ENCODE measurements around the gene NRP2.

DNA sequence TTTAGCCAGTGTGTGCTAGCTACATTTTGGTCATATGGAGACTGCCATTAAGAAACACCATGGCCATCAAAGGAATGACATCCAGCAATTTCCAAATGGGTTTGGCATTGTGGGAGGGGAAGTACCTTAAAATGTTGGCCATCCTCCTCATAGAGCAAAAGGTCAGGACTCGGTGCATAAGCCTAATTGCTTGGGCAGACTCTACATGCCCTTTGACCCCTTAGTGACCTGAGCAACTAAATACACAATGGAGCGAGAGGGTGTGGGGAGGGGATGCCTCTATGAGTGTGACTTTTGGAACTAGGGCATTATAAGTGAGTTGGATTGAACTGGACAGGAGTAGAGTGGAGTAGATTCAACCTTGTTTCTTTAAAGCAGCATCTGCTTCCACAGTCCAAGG, 44.9 kb downstream of the NRP2 start:
- TF ChIP-seq, protein P1, sequence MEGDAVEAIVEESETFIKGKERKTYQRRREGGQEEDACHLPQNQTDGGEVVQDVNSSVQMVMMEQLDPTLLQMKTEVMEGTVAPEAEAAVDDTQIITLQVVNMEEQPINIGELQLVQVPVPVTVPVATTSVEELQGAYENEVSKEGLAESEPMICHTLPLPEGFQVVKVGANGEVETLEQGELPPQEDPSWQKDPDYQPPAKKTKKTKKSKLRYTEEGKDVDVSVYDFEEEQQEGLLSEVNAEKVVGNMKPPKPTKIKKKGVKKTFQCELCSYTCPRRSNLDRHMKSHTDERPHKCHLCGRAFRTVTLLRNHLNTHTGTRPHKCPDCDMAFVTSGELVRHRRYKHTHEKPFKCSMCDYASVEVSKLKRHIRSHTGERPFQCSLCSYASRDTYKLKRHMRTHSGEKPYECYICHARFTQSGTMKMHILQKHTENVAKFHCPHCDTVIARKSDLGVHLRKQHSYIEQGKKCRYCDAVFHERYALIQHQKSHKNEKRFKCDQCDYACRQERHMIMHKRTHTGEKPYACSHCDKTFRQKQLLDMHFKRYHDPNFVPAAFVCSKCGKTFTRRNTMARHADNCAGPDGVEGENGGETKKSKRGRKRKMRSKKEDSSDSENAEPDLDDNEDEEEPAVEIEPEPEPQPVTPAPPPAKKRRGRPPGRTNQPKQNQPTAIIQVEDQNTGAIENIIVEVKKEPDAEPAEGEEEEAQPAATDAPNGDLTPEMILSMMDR (IDR thresholded peaks at IDR 0.05 in 2 of 3, conservative IDR thresholded peaks at IDR 0.05 in 1 of 3; ENCODE audit: borderline replicate concordance in 1 of 3, insufficient read depth in 1 of 3, low read depth in 2 of 3, low read length in 2 of 3) = no peak
- no peak for TF ChIP-seq RAD21 (IDR thresholded peaks at IDR 0.05; ENCODE audit: low read depth)
- no peak for TF ChIP-seq SIN3A (IDR thresholded peaks at IDR 0.05; ENCODE audit: low read depth)
- no peak for TF ChIP-seq MAX (IDR thresholded peaks at IDR 0.05)
- no peak for TF ChIP-seq POLR2A (IDR thresholded peaks at IDR 0.05; ENCODE audit: borderline replicate concordance, extremely low read depth, insufficient read depth, insufficient read length)
- TF ChIP-seq POLR2AphosphoS5 (IDR thresholded peaks at IDR 0.05; ENCODE audit: low read depth, low read length) = no peak
- TF ChIP-seq EZH2 (IDR thresholded peaks at IDR 0.05) = no peak
- TF ChIP-seq YY1 (IDR thresholded peaks at IDR 0.05; ENCODE audit: extremely low read depth, insufficient replicate concordance, low read depth, low read length) = no peak
- no peak for TF ChIP-seq JUND (IDR thresholded peaks at IDR 0.05)
- TF ChIP-seq ZBTB33 (IDR thresholded peaks at IDR 0.05; ENCODE audit: extremely low read depth, insufficient replicate concordance, low read length) = no peak
- TF ChIP-seq SRF (IDR thresholded peaks at IDR 0.05; ENCODE audit: low read depth) = no peak

All from HCT116 (cell line).